IMR-90 (cell line): Measurements from ENCODE around the gene TMPRSS3. TPM values are rescaled to one million over a fixed set of nuclear protein-coding genes. Genes with fewer than 3 reads are reported as not detected.

ENCODE experiments used
- ATAC-seq: fragments of 200-7000 bp; cut with Tn5 transposase; 2 replicates; pipeline ENCODE4 v1.9.1; 2020; ENCODE audit warnings: low read depth, mild to moderate bottlenecking, moderate library complexity
- BruUV-seq: library from RNA; stranded (reverse); fragments of 400-500 nt; replicated peaks from 2 replicates; lab custom pipeline; 2021; lab: Mats Ljungman, UMichigan
- CTCF ChIA-PET: fragments of 300-600 bp; formaldehyde crosslinking; extraction: SDS; loops from one replicate; lab custom pipeline; 2021; ENCODE audit warnings: antibody characterized with exemption; lab: Yijun Ruan, JAX
- POLR2A ChIA-PET: fragments of 300-600 bp; sonication (Branson Sonifier 250); formaldehyde crosslinking; loops from one replicate; lab custom pipeline; 2022; ENCODE audit warnings: antibody characterized with exemption; ENCODE audit not compliant: unreplicated experiment; lab: Charles Lee
- DNase-seq: peaks from one replicate; pipeline ENCODE4 v3.0.0; 2013
- H2AFZ ChIP-seq: replicated peaks from 2 replicates; pipeline ENCODE3; 2013; ENCODE audit warnings: low read length, mild to moderate bottlenecking; ENCODE audit not compliant: poor library complexity
- H2AK5ac ChIP-seq: 2 replicates; pipeline ENCODE4 v1.6.1; 2013; ENCODE audit warnings: low read depth, low read length, inconsistent platforms
- H2AK9ac ChIP-seq: replicated peaks from 2 replicates; pipeline ENCODE3; 2013; ENCODE audit warnings: mild to moderate bottlenecking, low read depth, low read length, moderate library complexity; ENCODE audit not compliant: poor library complexity
- H2BK120ac ChIP-seq: 2 replicates; pipeline ENCODE4 v1.6.1; 2013; ENCODE audit warnings: low read depth, low read length, inconsistent platforms
- H2BK15ac ChIP-seq: 3 replicates; pipeline ENCODE4 v1.6.1; 2013; ENCODE audit warnings: low read depth, low read length, inconsistent platforms
- H2BK20ac ChIP-seq: 2 replicates; pipeline ENCODE4 v1.6.1; 2013; ENCODE audit warnings: low read depth, mild to moderate bottlenecking, inconsistent platforms, low read length, moderate library complexity
- H2BK5ac ChIP-seq: 2 replicates; pipeline ENCODE4 v1.6.1; 2013; ENCODE audit warnings: mild to moderate bottlenecking, low read depth, low read length, inconsistent platforms; ENCODE audit not compliant: poor library complexity, severe bottlenecking
- H3K14ac ChIP-seq: replicated peaks from 2 replicates; pipeline ENCODE4 v1.6.1; 2013; ENCODE audit warnings: low read depth, low read length, inconsistent platforms
- H3K18ac ChIP-seq: 2 replicates; pipeline ENCODE4 v1.6.1; 2013; ENCODE audit warnings: low read depth, low read length, control low read depth
- H3K23ac ChIP-seq: 2 replicates; pipeline ENCODE4 v1.6.1; 2013; ENCODE audit warnings: low read depth, low read length, inconsistent platforms
- H3K27ac ChIP-seq: 2 replicates; pipeline ENCODE4 v1.5.1; 2013; ENCODE audit warnings: mild to moderate bottlenecking, control low read depth, low read length; ENCODE audit not compliant: insufficient read depth
- H3K27me3 ChIP-seq: 2 replicates; pipeline ENCODE4 v1.6.1; 2013; ENCODE audit warnings: low read length; ENCODE audit not compliant: control insufficient read depth, insufficient read depth
- H3K36me3 ChIP-seq: 2 replicates; pipeline ENCODE4 v1.6.1; 2013; ENCODE audit warnings: low read length, mixed read lengths; ENCODE audit not compliant: control insufficient read depth, insufficient read depth
- H3K4ac ChIP-seq: 2 replicates; pipeline ENCODE4 v1.6.1; 2013; ENCODE audit warnings: low read depth, low read length, inconsistent platforms
- H3K4me1 ChIP-seq: 2 replicates; pipeline ENCODE4 v1.6.1; 2013; ENCODE audit warnings: low read length, mixed read lengths; ENCODE audit not compliant: control insufficient read depth, insufficient read depth
- H3K4me2 ChIP-seq: 2 replicates; pipeline ENCODE4 v1.6.1; 2013; ENCODE audit warnings: low read depth, mild to moderate bottlenecking, control low read depth, low read length, moderate library complexity
- H3K4me3 ChIP-seq: 2 replicates; pipeline ENCODE4 v1.5.1; 2013; ENCODE audit warnings: low read depth, mild to moderate bottlenecking, control low read depth, low read length, moderate library complexity; ENCODE audit not compliant: insufficient read depth
- H3K56ac ChIP-seq: 2 replicates; pipeline ENCODE4 v1.6.1; 2013; ENCODE audit warnings: low read length, inconsistent platforms; ENCODE audit not compliant: insufficient read depth; ENCODE audit errors: extremely low read depth
- H3K79me1 ChIP-seq, 2 experiments: 2 replicates each; pipeline ENCODE4 v1.6.1; 2013; ENCODE audit warnings: low read length in 2 of 2, inconsistent platforms in 1 of 2, low read depth in 1 of 2
- H3K9ac ChIP-seq: 2 replicates; pipeline ENCODE4 v1.6.1; 2013; ENCODE audit warnings: low read depth, low read length, control low read depth
- H3K9me1 ChIP-seq: 2 replicates; pipeline ENCODE4 v1.6.1; 2013; ENCODE audit warnings: low read length, inconsistent platforms; ENCODE audit not compliant: insufficient read depth
- H3K9me3 ChIP-seq: 2 replicates; pipeline ENCODE4 v1.6.1; 2013; ENCODE audit warnings: low read length; ENCODE audit not compliant: control insufficient read depth, insufficient read depth
- H4K20me1 ChIP-seq: 2 replicates; pipeline ENCODE4 v1.6.1; 2013; ENCODE audit warnings: low read length, inconsistent platforms; ENCODE audit not compliant: insufficient read depth
- H4K5ac ChIP-seq: 2 replicates; pipeline ENCODE4 v1.6.1; 2013; ENCODE audit warnings: mild to moderate bottlenecking, low read depth, low read length, control low read depth
- H4K8ac ChIP-seq, 2 experiments: 2 replicates each; pipeline ENCODE4 v1.6.1; 2013; ENCODE audit warnings: low read depth in 2 of 2, low read length in 2 of 2, control low read depth in 1 of 2, inconsistent platforms in 1 of 2
- H4K91ac ChIP-seq: 2 replicates; pipeline ENCODE4 v1.6.1; 2013; ENCODE audit warnings: low read depth, low read length, inconsistent platforms; ENCODE audit not compliant: insufficient read depth
- CHD1 ChIP-seq: IDR thresholded peaks from 2 replicates; pipeline ENCODE4 v1.6.1; 2012; ENCODE audit warnings: low read depth, low read length, improper control_type of control experiment
- ELK1 ChIP-seq: fragments of 150-350 bp; IDR thresholded peaks from 2 replicates; pipeline ENCODE4 v1.6.1; 2016; ENCODE audit warnings: low read depth, mild to moderate bottlenecking, low read length, moderate library complexity, borderline replicate concordance
- FOS ChIP-seq: fragments of 150-350 bp; IDR thresholded peaks from 2 replicates; pipeline ENCODE4 v1.6.1; 2016; ENCODE audit warnings: low read depth, low read length
- MAFK ChIP-seq: IDR thresholded peaks from 2 replicates; pipeline ENCODE4 v1.6.1; 2012; ENCODE audit warnings: low read depth, low read length, improper control_type of control experiment
- MAZ ChIP-seq: IDR thresholded peaks from 2 replicates; pipeline ENCODE4 v1.6.1; 2012; ENCODE audit warnings: low read depth, mild to moderate bottlenecking, low read length, improper control_type of control experiment, moderate library complexity, borderline replicate concordance
- RCOR1 ChIP-seq: IDR thresholded peaks from 2 replicates; pipeline ENCODE4 v1.6.1; 2012; ENCODE audit warnings: mild to moderate bottlenecking, low read length, improper control_type of control experiment; ENCODE audit not compliant: insufficient replicate concordance
- RFX5 ChIP-seq: IDR thresholded peaks from 2 replicates; pipeline ENCODE4 v1.8.0; 2012; ENCODE audit warnings: low read depth, mild to moderate bottlenecking, low read length, moderate library complexity
- SMC3 ChIP-seq: fragments of 150-350 bp; IDR thresholded peaks from 2 replicates; pipeline ENCODE4 v1.6.1; 2016; ENCODE audit warnings: low read depth, mild to moderate bottlenecking, antibody characterized with exemption, low read length, moderate library complexity
- USF2 ChIP-seq: fragments of 150-350 bp; IDR thresholded peaks from 2 replicates; pipeline ENCODE4 v1.6.1; 2017; ENCODE audit warnings: mild to moderate bottlenecking, antibody characterized with exemption, low read length, low read depth
- WGBS, 2 experiments: methylation state at CpG; one replicate each; pipeline versions ENCODE4 v1.1.5 to v1.1.7; 2013; ENCODE audit warnings: missing lambda C conversion rate in 2 of 2; ENCODE audit not compliant: insufficient read length in 1 of 2; ENCODE audit errors: extremely low coverage in 2 of 2; 5-methylcytosine and 5-hydroxymethylcytosine counted together
- dilution Hi-C: fragments of 300-500 bp; cut with HindIII; formaldehyde crosslinking; loops from one replicate; pipeline ENCODE4 v1.14.3; 2018; ENCODE audit warnings: low sequenced_read_pairs; ENCODE audit not compliant: unreplicated experiment
- in situ Hi-C: fragments of 300-500 bp; cut with MboI; formaldehyde crosslinking; loops from 3 replicates; pipeline ENCODE4 v1.14.3; 2019; ENCODE audit warnings: low sequenced_read_pairs, inconsistent platforms, mixed read lengths
- intact Hi-C: fragments of 100-400 bp; cut with micrococcal nuclease; formaldehyde crosslinking; loops from 2 replicates; pipeline ENCODE4 v1.10.0; 2022
- polyA plus RNA-seq, 3 experiments: library from polyadenylated mRNA; depleted of rRNA; stranded (reverse); fragments of >200 nt; gene quantifications; 2 replicates each; pipeline ENCODE4 v1.2.3, GENCODE V29; 2012; ENCODE audit warnings: low replicate concordance in 1 of 3
- total RNA-seq: library from RNA; depleted of rRNA; stranded (reverse); fragments of >200 nt; gene quantifications from 2 replicates; pipeline ENCODE4 v1.2.3, GENCODE V29; 2012

TMPRSS3 gene
- total and polyA plus RNA-seq, 2 of the 4 experiments (the other 2 are of a cell fraction): not detected

GRCh38 chr21:42413093-42413492 lies 17.2 kb upstream of the TMPRSS3 start:
- no peak overlapping the region for H3K56ac ChIP-seq
- no peaks in the 10 kb centered on the region for H3K9me3 ChIP-seq
- CTCF ChIA-PET: no interaction called here
- no peak overlapping the region for H2BK5ac ChIP-seq
- H3K27ac ChIP-seq: no peak overlapping the region
- no peak for TF ChIP-seq MAFK
- no peak for TF ChIP-seq ELK1
- TF ChIP-seq RFX5: no peak
- no peak for TF ChIP-seq RCOR1
- TF ChIP-seq SMC3: no peak
- TF ChIP-seq USF2: no peak
- no peak for TF ChIP-seq MAZ
- no peak for TF ChIP-seq FOS
- no peak for TF ChIP-seq CHD1
- no CpG with 5 or more reads among the region's 14 CpGs for WGBS, 2 experiments
- no peak overlapping the region for H3K4me2 ChIP-seq
- no peaks in the 10 kb centered on the region for H4K20me1 ChIP-seq
- no peak overlapping the region for H2AK9ac ChIP-seq
- POLR2A ChIA-PET: no interaction called here
- intact Hi-C loops (no loop called here), in situ Hi-C loops (no loop called here), dilution Hi-C loops (no loop called here)
- no peak overlapping the region for H3K14ac ChIP-seq
- no peak overlapping the region for H4K5ac ChIP-seq
- no peak overlapping the region for H3K23ac ChIP-seq
- no peak for ATAC-seq
- H4K8ac ChIP-seq: no peak overlapping the region
- BruUV-seq: no TSS peak
- no peak overlapping the region for H2BK20ac ChIP-seq
- peaks cover 16% of the 10 kb centered on the region; the same call in 1 of the 2 replicates for H3K27me3 ChIP-seq
- no peaks in the 10 kb centered on the region for H3K9me1 ChIP-seq
- H4K91ac ChIP-seq: no peak overlapping the region
- no peak overlapping the region for H3K4me3 ChIP-seq
- no peaks in the 10 kb centered on the region for H3K36me3 ChIP-seq
- H2AK5ac ChIP-seq: no peak overlapping the region
- no peak overlapping the region for H3K4ac ChIP-seq
- H2BK120ac ChIP-seq: no peak overlapping the region
- no peak overlapping the region for H2BK15ac ChIP-seq
- no peak overlapping the region for H2AFZ ChIP-seq
- no peak overlapping the region for H3K18ac ChIP-seq
- peaks cover 5% of the 10 kb centered on the region; the same call in 1 of the 2 replicates for H3K4me1 ChIP-seq
- no peak overlapping the region for H3K9ac ChIP-seq
- H3K79me1 ChIP-seq: no peaks in the 10 kb centered on the region
- DNase-seq: no peak
